NCI-H460 (cell line): Measurements from ENCODE around the gene RPS4Y1. TPM values are rescaled to one million over a fixed set of nuclear protein-coding genes. Genes with fewer than 3 reads are reported as not detected.

Experiments
- DNase-seq: peaks from one replicate; pipeline ENCODE4 v3.0.0-alpha.2; 2016; ENCODE audit warnings: low read depth; ENCODE audit errors: extremely low read depth
- small RNA-seq, 2 experiments: library from RNA; depleted of rRNA; stranded (forward); fragments of <200 nt; gene quantifications; one replicate each; pipeline ENCODE3, GENCODE V24; 2014
- total RNA-seq: library from RNA; depleted of rRNA; stranded (reverse); fragments of >200 nt; shearing (Covaris generic); gene quantifications from 2 replicates; pipeline ENCODE4 v1.2.3, GENCODE V29; 2014; rRNA removed

RPS4Y1 gene
- total RNA-seq, 1 experiment from 2014 or later, result 946 TPM

- DNase-seq, result no peak
These were observed 32.8 kb downstream of the RPS4Y1 start for GRCh38 chrY:2874211-2874610.

GRCh38 chrY:2883561-2883960 lies 42.2 kb downstream of the RPS4Y1 start:
- no peak for DNase-seq

GRCh38 chrY:2885880-2886279 lies 44.5 kb downstream of the RPS4Y1 start:
- DNase-seq, result no peak

GRCh38 chrY:2887386-2887785 lies 46.0 kb downstream of the RPS4Y1 start:
- no peak for DNase-seq

GRCh38 chrY:2887955-2888354 lies 46.6 kb downstream of the RPS4Y1 start:
- DNase-seq, result no peak

GRCh38 chrY:2893471-2893870 lies 52.1 kb downstream of the RPS4Y1 start:
- no peak for DNase-seq

- DNase-seq, result no peak
These were observed 54.6 kb downstream of the RPS4Y1 start for GRCh38 chrY:2896050-2896449.

GRCh38 chrY:2907356-2907755 lies 66.0 kb downstream of the RPS4Y1 start:
- DNase-seq, result no peak

- no peak for DNase-seq
These were observed 71.8 kb downstream of the RPS4Y1 start for GRCh38 chrY:2913066-2913815.

Small RNA genes within 50 kb of the gene (small RNA-seq; reads per million reads assigned to genes)
- 0 reads per million in 2 experiments for gene TOMM22P2

Other genes with a start within 250 kb of the RPS4Y1 start
- gene SRY, start 53.9 kb upstream of the RPS4Y1 start, total RNA-seq, result not detected in 2 replicates
- gene ZFY, start 93.8 kb downstream of the RPS4Y1 start, total RNA-seq, result 11.5 and 12.9 TPM in 2 replicates